ENCODE measurements around the gene SPIRE2.
"Not testable (repeated sequence)": the region's sequence is repeated elsewhere in the genome, so short reads cannot be mapped to it uniquely, and the experiment has no call there.

SPIRE2 gene

GRCh38 chr16:89828199-89828869, at the start of gene SPIRE2:
Gene SPIRE2 (plus strand): TSS chr16:89828475. CDS start chr16:89828551, 76 bp downstream.
- peak; percentile 91 for DNase-seq (ENCODE audit: low spot score)

GRCh38 chr16:89779231-89779908, 48.9 kb upstream of the SPIRE2 start:
- no peak for DNase-seq (ENCODE audit: low spot score)

GRCh38 chr16:89779909-89780305, 48.4 kb upstream of the SPIRE2 start:
- DNase-seq (ENCODE audit: low spot score): no peak

GRCh38 chr16:89782489-89782888, 45.8 kb upstream of the SPIRE2 start:
- no peak for DNase-seq (ENCODE audit: low spot score)

- not testable (repeated sequence) for DNase-seq (ENCODE audit: low spot score)
These were observed 44.3 kb upstream of the SPIRE2 start for GRCh38 chr16:89783952-89784351.

GRCh38 chr16:89784406-89784805, 43.9 kb upstream of the SPIRE2 start:
- DNase-seq (ENCODE audit: low spot score): no peak

GRCh38 chr16:89785523-89786155, 42.6 kb upstream of the SPIRE2 start:
- DNase-seq (ENCODE audit: low spot score): no peak

- DNase-seq (ENCODE audit: low spot score): no peak
These were observed 41.6 kb upstream of the SPIRE2 start for GRCh38 chr16:89786474-89787364.

- no peak for DNase-seq (ENCODE audit: low spot score)
These were observed 40.9 kb upstream of the SPIRE2 start for GRCh38 chr16:89787365-89787805.

GRCh38 chr16:89791278-89791995, 36.8 kb upstream of the SPIRE2 start:
- no peak for DNase-seq (ENCODE audit: low spot score)

GRCh38 chr16:89793092-89793491, 35.2 kb upstream of the SPIRE2 start:
- not testable (repeated sequence) for DNase-seq (ENCODE audit: low spot score)

- no peak for DNase-seq (ENCODE audit: low spot score)
These were observed 34.3 kb upstream of the SPIRE2 start for GRCh38 chr16:89793955-89794354.

- DNase-seq (ENCODE audit: low spot score): no peak
These were observed 32.6 kb upstream of the SPIRE2 start for GRCh38 chr16:89795676-89796075.

- no peak for DNase-seq (ENCODE audit: low spot score)
These were observed 32.2 kb upstream of the SPIRE2 start for GRCh38 chr16:89796104-89796503.

GRCh38 chr16:89798126-89798525, 30.1 kb upstream of the SPIRE2 start:
- DNase-seq (ENCODE audit: low spot score): no peak

GRCh38 chr16:89798832-89799370, 29.4 kb upstream of the SPIRE2 start:
- no peak for DNase-seq (ENCODE audit: low spot score)

GRCh38 chr16:89801800-89802199, 26.5 kb upstream of the SPIRE2 start:
- no peak for DNase-seq (ENCODE audit: low spot score)

- DNase-seq (ENCODE audit: low spot score): peak; percentile 65
These were observed 23.0 kb upstream of the SPIRE2 start for GRCh38 chr16:89805136-89805905.

GRCh38 chr16:89806589-89807193, 21.6 kb upstream of the SPIRE2 start:
- DNase-seq (ENCODE audit: low spot score): not testable (repeated sequence)

GRCh38 chr16:89808475-89808874, 19.8 kb upstream of the SPIRE2 start:
- DNase-seq (ENCODE audit: low spot score): no peak
